ENCODE data around the gene HSPB9.
"Not testable (repeated sequence)": the region's sequence is repeated elsewhere in the genome, so short reads cannot be mapped to it uniquely, and the experiment has no call there.

HSPB9 gene

GRCh38 chr17:42141382-42141781, 18.8 kb downstream of the HSPB9 start:
- H3K4me3 ChIP-seq (ENCODE audit: low read depth, low read length): no peak overlapping the region

- no peak overlapping the region for H3K4me3 ChIP-seq (ENCODE audit: low read depth, low read length)
Measured at GRCh38 chr17:42142371-42142896, 19.8 kb downstream of the HSPB9 start.

- H3K4me3 ChIP-seq (ENCODE audit: low read depth, low read length): not testable (repeated sequence)
Measured at GRCh38 chr17:42143138-42143537, 20.5 kb downstream of the HSPB9 start.

GRCh38 chr17:42146911-42147607, 24.5 kb downstream of the HSPB9 start:
- H3K4me3 ChIP-seq (ENCODE audit: low read depth, low read length): no peak overlapping the region

GRCh38 chr17:42153919-42154742, 31.5 kb downstream of the HSPB9 start:
- H3K4me3 ChIP-seq (ENCODE audit: low read depth, low read length): peak overlapping the region; percentile 96

- peak overlapping the region; percentile 96 for H3K4me3 ChIP-seq (ENCODE audit: low read depth, low read length)
Measured at GRCh38 chr17:42155614-42156045, 33.0 kb downstream of the HSPB9 start.

- no peak overlapping the region for H3K4me3 ChIP-seq (ENCODE audit: low read depth, low read length)
Measured at GRCh38 chr17:42159796-42160530, 37.4 kb downstream of the HSPB9 start.

GRCh38 chr17:42160531-42160910, 37.9 kb downstream of the HSPB9 start:
- no peak overlapping the region for H3K4me3 ChIP-seq (ENCODE audit: low read depth, low read length)

- H3K4me3 ChIP-seq (ENCODE audit: low read depth, low read length): no peak overlapping the region
Measured at GRCh38 chr17:42163113-42163512, 40.5 kb downstream of the HSPB9 start.

GRCh38 chr17:42163696-42164407, 41.2 kb downstream of the HSPB9 start:
- no peak overlapping the region for H3K4me3 ChIP-seq (ENCODE audit: low read depth, low read length)

- H3K4me3 ChIP-seq (ENCODE audit: low read depth, low read length): no peak overlapping the region
Measured at GRCh38 chr17:42165751-42166150, 43.1 kb downstream of the HSPB9 start.

- no peak overlapping the region for H3K4me3 ChIP-seq (ENCODE audit: low read depth, low read length)
Measured at GRCh38 chr17:42166196-42166763, 43.7 kb downstream of the HSPB9 start.

GRCh38 chr17:42167807-42168206, 45.2 kb downstream of the HSPB9 start:
- no peak overlapping the region for H3K4me3 ChIP-seq (ENCODE audit: low read depth, low read length)

- no peak overlapping the region for H3K4me3 ChIP-seq (ENCODE audit: low read depth, low read length)
Measured at GRCh38 chr17:42169351-42169750, 46.7 kb downstream of the HSPB9 start.

- H3K4me3 ChIP-seq (ENCODE audit: low read depth, low read length): no peak overlapping the region
Measured at GRCh38 chr17:42171831-42172230, 49.2 kb downstream of the HSPB9 start.
